ENCODE data around the gene TM4SF4. TPM values are rescaled to one million over a fixed set of nuclear protein-coding genes. Genes with fewer than 3 reads are reported as not detected.

Gene TM4SF4
- total RNA-seq, 1 donor from 2014 or later: 6,086 TPM

GRCh38 chr3:149455366-149455765 is 19.1 kb upstream of the TM4SF4 start:
- no peak for DNase-seq (ENCODE audit: low spot score)

- DNase-seq (ENCODE audit: low spot score): no peak
These were observed 18.5 kb upstream of the TM4SF4 start for GRCh38 chr3:149455989-149456388.

GRCh38 chr3:149459491-149460059 is 14.9 kb upstream of the TM4SF4 start:
- no peak for DNase-seq (ENCODE audit: low spot score)

GRCh38 chr3:149460117-149460516 is 14.4 kb upstream of the TM4SF4 start:
- DNase-seq (ENCODE audit: low spot score): no peak

GRCh38 chr3:149462051-149462450 is 12.4 kb upstream of the TM4SF4 start:
- DNase-seq (ENCODE audit: low spot score): no peak

GRCh38 chr3:149462581-149463011 is 11.9 kb upstream of the TM4SF4 start:
- no peak for DNase-seq (ENCODE audit: low spot score)

GRCh38 chr3:149463921-149464320 is 10.6 kb upstream of the TM4SF4 start:
- no peak for DNase-seq (ENCODE audit: low spot score)

GRCh38 chr3:149464542-149465328 is 9.8 kb upstream of the TM4SF4 start:
- no peak for DNase-seq (ENCODE audit: low spot score)

GRCh38 chr3:149465351-149465883 is 9.1 kb upstream of the TM4SF4 start:
- DNase-seq (ENCODE audit: low spot score): no peak

GRCh38 chr3:149466192-149466591 is 8.3 kb upstream of the TM4SF4 start:
- no peak for DNase-seq (ENCODE audit: low spot score)

GRCh38 chr3:149468504-149469212 is 5.8 kb upstream of the TM4SF4 start:
- DNase-seq (ENCODE audit: low spot score): peak; percentile 91

GRCh38 chr3:149470381-149470780 is 4.1 kb upstream of the TM4SF4 start:
- DNase-seq (ENCODE audit: low spot score): no peak

GRCh38 chr3:149472030-149472797 is 2.3 kb upstream of the TM4SF4 start:
- no peak for DNase-seq (ENCODE audit: low spot score)

GRCh38 chr3:149473357-149474249 is 894 bp upstream of the TM4SF4 start:
- peak; percentile 93 for DNase-seq (ENCODE audit: low spot score)

GRCh38 chr3:149475451-149476060 is 1.1 kb downstream of the TM4SF4 start:
- DNase-seq (ENCODE audit: low spot score): no peak

GRCh38 chr3:149476225-149476624 is 1.7 kb downstream of the TM4SF4 start:
- DNase-seq (ENCODE audit: low spot score): no peak

- DNase-seq (ENCODE audit: low spot score): no peak
These were observed 5.3 kb downstream of the TM4SF4 start for GRCh38 chr3:149479621-149480325.

GRCh38 chr3:149480326-149481017 is 6.0 kb downstream of the TM4SF4 start:
- DNase-seq (ENCODE audit: low spot score): peak; percentile 83

- DNase-seq (ENCODE audit: low spot score): peak; percentile 6
These were observed 6.6 kb downstream of the TM4SF4 start for GRCh38 chr3:149481056-149481455.

Data from mucosa of gallbladder (tissue), 1 donor.